Measurements from ENCODE around the gene CTXND2.

DNA sequence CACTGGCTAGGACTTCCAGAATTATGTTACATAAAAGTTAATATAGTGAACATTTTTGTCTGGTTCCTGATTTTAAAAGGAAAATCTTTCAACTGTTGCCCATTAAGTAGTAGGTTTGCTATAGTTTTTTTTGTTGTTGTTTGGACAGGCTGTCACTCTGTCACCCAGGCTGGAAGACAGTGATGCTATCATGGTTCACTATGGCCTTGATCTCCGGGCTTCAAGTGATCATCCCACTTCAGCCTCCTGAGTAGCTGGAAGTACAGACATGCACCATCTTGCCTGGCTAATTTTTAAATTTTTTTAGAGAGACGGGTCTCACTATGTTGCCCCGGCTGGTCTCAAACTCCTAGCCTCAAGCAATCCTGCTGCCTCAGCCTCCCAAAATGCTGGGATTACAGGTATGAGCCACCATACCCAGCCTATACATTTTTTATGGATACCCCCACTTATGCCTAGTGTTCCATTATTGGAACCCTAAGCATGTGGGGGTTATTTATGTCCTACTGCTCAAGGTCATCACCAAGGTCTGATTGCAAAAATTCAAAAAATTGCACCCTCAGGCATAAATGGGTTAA is 6.5 kb downstream of the CTXND2 start:
- TF ChIP-seq IRF3 (IDR thresholded peaks at IDR 0.05; ENCODE audit: low read depth, low read length) (no peak), FOXM1 (IDR thresholded peaks at IDR 0.05; ENCODE audit: low read depth) (no peak), EP300 (IDR thresholded peaks at IDR 0.05; ENCODE audit: borderline replicate concordance in 1 of 2, low read depth in 1 of 2, low read length in 1 of 2) (no peak)
